Endothelial cell of umbilical vein (primary cell): ENCODE results near the gene INPP5K. TPM values are rescaled to one million over a fixed set of nuclear protein-coding genes. Genes with fewer than 3 reads are reported as not detected.

Experiments used
- BruUV-seq: library from RNA; stranded (reverse); fragments of 400-500 nt; replicated peaks from 2 replicates; lab custom pipeline; 2021; lab: Mats Ljungman, UMichigan
- CTCF ChIA-PET: fragments of 300-600, 350-600 bp; sonication (Branson Sonifier 250); formaldehyde crosslinking; loops from one replicate; lab custom pipeline; 2021; ENCODE audit warnings: antibody characterized with exemption, inconsistent platforms; lab: Charles Lee
- POLR2A ChIA-PET: fragments of 300-600, 350-600 bp; sonication (Branson Sonifier 250); formaldehyde crosslinking; loops from one replicate; lab custom pipeline; 2021; ENCODE audit warnings: antibody characterized with exemption, inconsistent platforms; lab: Charles Lee
- DNase-seq: peaks from one replicate; pipeline ENCODE4 v3.0.0-alpha.2; 2011; ENCODE audit warnings: low read depth, low spot score
- FAIRE-seq: peaks from 2 replicates; lab custom pipeline; 2011; peaks lifted over from hg19 to GRCh38; lab: Jason Lieb, UNC
- H2AFZ ChIP-seq: 2 replicates; pipeline ENCODE4 v1.6.0; 2012; ENCODE audit warnings: low read depth, low read length, control low read depth, inconsistent platforms
- H3K27ac ChIP-seq: 2 replicates; pipeline ENCODE4 v1.5.1; 2011; ENCODE audit warnings: low read depth, mild to moderate bottlenecking, control low read depth, low read length, moderate library complexity; ENCODE audit not compliant: insufficient read depth
- H3K27me3 ChIP-seq, 2 experiments: 2 replicates each; pipeline versions ENCODE4 v1.6.0 to v1.6.1; 2011; ENCODE audit warnings: low read length in 2 of 2, mixed read lengths in 1 of 2; ENCODE audit not compliant: control insufficient read depth in 2 of 2, insufficient read depth in 2 of 2
- H3K36me3 ChIP-seq, 2 experiments: 2 replicates in 1 of 2; 3 replicates in 1 of 2; pipeline ENCODE4 v1.5.1; 2011; ENCODE audit warnings: low read length in 2 of 2, mild to moderate bottlenecking in 1 of 2, moderate library complexity in 1 of 2; ENCODE audit not compliant: control insufficient read depth in 2 of 2, insufficient read depth in 2 of 2; ENCODE audit errors: extremely low read depth in 1 of 2
- H3K4me1 ChIP-seq: 3 replicates; pipeline ENCODE4 v1.5.1; 2011; ENCODE audit warnings: mild to moderate bottlenecking, low read length; ENCODE audit not compliant: control insufficient read depth, insufficient read depth; ENCODE audit errors: extremely low read depth
- H3K4me2 ChIP-seq: 2 replicates; pipeline ENCODE4 v1.6.1; 2011; ENCODE audit warnings: low read length, control low read depth, mixed read lengths; ENCODE audit not compliant: insufficient read depth
- H3K4me3 ChIP-seq, 3 experiments: fragments of 200-600 bp in 1 of 3; sonication (generic), shearing (Covaris generic) in 1 of 3; replicated peaks in 1 of 3; 2 replicates each; pipeline ENCODE4 v1.5.1; 2011 to 2016; ENCODE audit warnings: control low read depth in 3 of 3, low read length in 3 of 3, mild to moderate bottlenecking in 2 of 3, inconsistent platforms in 1 of 3, low read depth in 1 of 3, moderate library complexity in 1 of 3; ENCODE audit not compliant: insufficient read depth in 1 of 3
- H3K79me2 ChIP-seq: 2 replicates; pipeline ENCODE4 v1.6.0; 2012; ENCODE audit warnings: low read length, inconsistent platforms; ENCODE audit not compliant: control insufficient read depth, insufficient read depth
- H3K9ac ChIP-seq: replicated peaks from 2 replicates; pipeline ENCODE3; 2011; ENCODE audit warnings: low read length, control low read depth; ENCODE audit not compliant: insufficient read depth; ENCODE audit errors: extremely low read depth
- H3K9me1 ChIP-seq: replicated peaks from 3 replicates; pipeline ENCODE4 v1.6.0; 2011; ENCODE audit warnings: mild to moderate bottlenecking, low read length; ENCODE audit not compliant: control insufficient read depth, insufficient read depth; ENCODE audit errors: extremely low read depth
- H3K9me3 ChIP-seq: replicated peaks from 2 replicates; pipeline ENCODE4 v1.5.1; 2012; ENCODE audit warnings: low read length, inconsistent platforms; ENCODE audit not compliant: control insufficient read depth, insufficient read depth
- H4K20me1 ChIP-seq: replicated peaks from 2 replicates; pipeline ENCODE3; 2011; ENCODE audit warnings: mild to moderate bottlenecking, low read length; ENCODE audit not compliant: control insufficient read depth, insufficient read depth; ENCODE audit errors: extremely low read depth
- EZH2 ChIP-seq: IDR thresholded peaks from 2 replicates; pipeline ENCODE4 v1.6.1; 2012; ENCODE audit warnings: borderline replicate concordance, low read depth, mild to moderate bottlenecking, moderate library complexity, low read length, inconsistent platforms; ENCODE audit not compliant: severe bottlenecking
- FOS ChIP-seq: IDR thresholded peaks from 2 replicates; pipeline ENCODE4 v1.6.1; 2011; ENCODE audit warnings: mild to moderate bottlenecking, low read length, moderate library complexity, borderline replicate concordance; ENCODE audit not compliant: insufficient read depth
- GATA2 ChIP-seq: IDR thresholded peaks from 2 replicates; pipeline ENCODE4 v1.7.0; 2011; ENCODE audit warnings: low read depth, mild to moderate bottlenecking, moderate library complexity, mixed read lengths, low read length; ENCODE audit not compliant: insufficient read length, insufficient read depth
- JUN ChIP-seq: IDR thresholded peaks from 2 replicates; pipeline ENCODE4 v1.6.1; 2011; ENCODE audit warnings: borderline replicate concordance, low read depth; ENCODE audit not compliant: insufficient read length, insufficient read depth
- MYC ChIP-seq: IDR thresholded peaks from one replicate; pipeline ENCODE4 v1.6.1; 2011; ENCODE audit warnings: mild to moderate bottlenecking, low read depth, low read length
- POLR2A ChIP-seq: IDR thresholded peaks from 2 replicates; pipeline ENCODE4 v1.6.1; 2012; ENCODE audit warnings: low read depth, mild to moderate bottlenecking, control low read depth, low read length
- POLR2AphosphoS5 ChIP-seq: IDR thresholded peaks from 2 replicates; pipeline ENCODE4 v1.6.1; 2012; ENCODE audit warnings: low read depth, mild to moderate bottlenecking, control low read depth, low read length, moderate library complexity; ENCODE audit not compliant: insufficient read depth
- dilution Hi-C: fragments of 300-500 bp; cut with MboI; formaldehyde crosslinking; loops from one replicate; pipeline ENCODE4 v1.15.0; 2019; ENCODE audit warnings: low sequenced_read_pairs; ENCODE audit not compliant: extremely low pct_ligation_motif_present
- intact Hi-C: fragments of 100-400 bp; cut with micrococcal nuclease; formaldehyde crosslinking; loops from one replicate; pipeline ENCODE4 v1.10.0; 2022
- polyA plus RNA-seq, 4 experiments: library from polyadenylated mRNA; depleted of rRNA in 3 of 4; stranded (reverse) in 3 of 4; unstranded in 1 of 4; fragments of >200 nt; gene quantifications; 2 replicates each; pipeline versions ENCODE4 v1.2.1 to v1.2.3, GENCODE V29; 2011 to 2012; ENCODE audit warnings: missing spikeins in 1 of 4
- total RNA-seq: library from RNA; stranded (reverse); gene quantifications from 2 replicates; pipeline ENCODE4 v1.2.3, GENCODE V29; 2021
- TF ChIP-seq, protein P1 (sequence below): IDR thresholded peaks from 2 replicates; pipeline ENCODE4 v1.6.1; 2011; ENCODE audit not compliant: insufficient read depth, insufficient read length
- TF ChIP-seq, protein P2 (sequence below), 2 donors: IDR thresholded peaks; 1 replicate in 1 of 2; 2 replicates in 1 of 2; pipeline ENCODE4 v1.5.1; 2011; ENCODE audit warnings: low read length in 2 of 2, mild to moderate bottlenecking in 2 of 2, moderate library complexity in 2 of 2, control low read depth in 1 of 2, inconsistent platforms in 1 of 2, low read depth in 1 of 2; ENCODE audit not compliant: insufficient read depth in 1 of 2; ENCODE audit errors: extremely low read depth in 1 of 2

Gene INPP5K
- total and polyA plus RNA-seq, 2 donors (not counting 3 experiments of a cell fraction or from before 2014, with no cell fraction given), result 44.2 to 54.1 TPM

DNA sequence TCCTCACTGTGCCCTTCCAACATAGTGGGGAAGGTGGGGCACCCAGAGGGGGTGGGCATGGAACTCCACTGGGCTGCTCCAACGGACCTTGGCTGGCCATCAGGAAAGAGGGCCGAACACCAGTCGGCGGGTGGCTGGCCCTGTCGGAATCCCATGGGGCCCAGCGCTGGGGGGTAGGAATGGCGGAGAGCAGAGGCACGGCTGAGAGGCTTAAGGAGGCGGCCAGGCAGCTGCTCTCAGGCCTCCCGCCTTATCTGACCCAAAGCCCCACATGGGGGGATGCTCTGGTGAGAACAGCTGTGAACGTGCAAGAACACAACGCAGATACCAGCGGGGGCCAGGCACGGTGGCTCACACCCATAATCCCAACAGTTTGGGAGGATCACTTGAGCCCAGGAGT, 19.5 kb downstream of the INPP5K start:
- H3K4me1 ChIP-seq, result peaks cover 22% of the 10 kb centered on the region
- no peaks in the 10 kb centered on the region for H3K27me3 ChIP-seq
- no peak overlapping the region for H3K4me3 ChIP-seq
- no peak overlapping the region for H3K27ac ChIP-seq
- ChIA-PET CTCF (interaction anchor here (2.8 to 3.4 kb wide), 3 partner anchors 8 to 19 kb away, joined by 11 to 18 read pairs (median 17); partner anchors contain the start of gene INPP5K), POLR2A (no interaction called here)
- no peaks in the 10 kb centered on the region for H3K9me1 ChIP-seq
- FAIRE-seq (no peak), DNase-seq (no peak)
- no TSS peak for BruUV-seq
- H3K36me3 ChIP-seq, result peaks cover 3 to 8% of the 10 kb centered on the region in 2 experiments
- no peak overlapping the region for H2AFZ ChIP-seq
- no peaks in the 10 kb centered on the region for H4K20me1 ChIP-seq
- H3K9ac ChIP-seq, result no peak overlapping the region
- no peak for TF ChIP-seq POLR2AphosphoS5
- TF ChIP-seq, protein P1, sequence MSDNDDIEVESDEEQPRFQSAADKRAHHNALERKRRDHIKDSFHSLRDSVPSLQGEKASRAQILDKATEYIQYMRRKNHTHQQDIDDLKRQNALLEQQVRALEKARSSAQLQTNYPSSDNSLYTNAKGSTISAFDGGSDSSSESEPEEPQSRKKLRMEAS, result no peak
- TF ChIP-seq EZH2, result no peak
- no peak for TF ChIP-seq FOS
- no peak for TF ChIP-seq POLR2A
- TF ChIP-seq MYC, result no peak
- H3K4me2 ChIP-seq, result no peak overlapping the region
- H3K79me2 ChIP-seq, result peaks cover 5% of the 10 kb centered on the region
- dilution Hi-C loops, result no loop called here
- intact Hi-C loops, result no loop called here
- H3K9me3 ChIP-seq, result no peaks in the 10 kb centered on the region

DNA sequence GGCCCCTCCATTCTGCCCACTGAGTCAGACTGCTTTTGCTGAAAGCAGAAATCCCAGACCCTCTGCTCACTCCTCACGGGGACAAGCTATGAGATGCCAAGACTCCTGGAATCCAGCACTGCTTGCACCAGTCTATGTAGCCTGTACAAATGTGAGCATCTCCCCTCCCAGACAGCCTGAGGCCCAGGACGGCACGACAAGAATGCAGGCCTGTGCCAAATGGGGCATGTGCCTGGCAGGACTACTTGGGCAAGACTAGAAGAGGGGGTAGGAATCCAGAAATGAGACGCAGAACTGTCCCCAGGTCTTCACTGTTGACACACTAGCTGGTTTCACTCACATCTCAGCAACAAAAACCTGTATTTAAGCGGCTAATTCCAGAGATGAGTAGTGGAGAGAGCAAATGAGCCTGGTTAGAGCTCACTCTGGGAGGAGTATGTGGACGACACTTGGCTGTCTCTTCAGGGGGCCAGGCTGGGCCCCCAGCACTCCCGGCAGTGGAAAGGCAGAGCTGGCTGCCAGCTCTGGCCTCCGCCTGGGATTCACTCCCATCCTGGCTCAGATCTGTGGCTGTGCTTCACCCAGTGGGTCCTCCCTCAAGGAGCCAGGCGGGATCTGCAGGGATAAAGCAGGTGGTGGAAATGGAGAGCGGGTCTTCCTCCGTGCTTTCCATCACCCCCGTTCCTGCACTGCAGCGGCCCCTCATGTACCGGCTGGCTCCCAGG, 21.0 kb downstream of the INPP5K start:
- dilution Hi-C loops, result no loop called here

More for the DNA sequence above, 21.0 kb downstream of the INPP5K start:
- DNase-seq (no peak), FAIRE-seq (no peak)
- intact Hi-C loops, result no loop called here
- Histone ChIP-seq H2AFZ (no peak overlapping the region), H3K4me2 (no peak overlapping the region), H3K4me1 (peaks cover 24% of the 10 kb centered on the region), H3K36me3 (peaks cover 3 to 8% of the 10 kb centered on the region in 2 experiments), H3K9me3 (no peaks in the 10 kb centered on the region), H3K79me2 (peaks cover 12% of the 10 kb centered on the region), H4K20me1 (no peaks in the 10 kb centered on the region), H3K27ac (no peak overlapping the region), H3K27me3 (no peaks in the 10 kb centered on the region), H3K9ac (no peak overlapping the region), H3K4me3 (no peak overlapping the region), H3K9me1 (no peaks in the 10 kb centered on the region)
- ChIA-PET CTCF (interaction anchor here (0.7 to 3.4 kb wide), 4 partner anchors 10 to 130 kb away, joined by 3 to 18 read pairs (median 14); partner anchors contain the start of gene INPP5K), POLR2A (no interaction called here)
- TF ChIP-seq GATA2, result no peak
- no peak for TF ChIP-seq FOS
- no peak for TF ChIP-seq EZH2
- no peak for TF ChIP-seq POLR2A
- no peak for TF ChIP-seq MYC
- TF ChIP-seq POLR2AphosphoS5, result no peak
- TF ChIP-seq, protein P1, result no peak
- TF ChIP-seq, protein P2, sequence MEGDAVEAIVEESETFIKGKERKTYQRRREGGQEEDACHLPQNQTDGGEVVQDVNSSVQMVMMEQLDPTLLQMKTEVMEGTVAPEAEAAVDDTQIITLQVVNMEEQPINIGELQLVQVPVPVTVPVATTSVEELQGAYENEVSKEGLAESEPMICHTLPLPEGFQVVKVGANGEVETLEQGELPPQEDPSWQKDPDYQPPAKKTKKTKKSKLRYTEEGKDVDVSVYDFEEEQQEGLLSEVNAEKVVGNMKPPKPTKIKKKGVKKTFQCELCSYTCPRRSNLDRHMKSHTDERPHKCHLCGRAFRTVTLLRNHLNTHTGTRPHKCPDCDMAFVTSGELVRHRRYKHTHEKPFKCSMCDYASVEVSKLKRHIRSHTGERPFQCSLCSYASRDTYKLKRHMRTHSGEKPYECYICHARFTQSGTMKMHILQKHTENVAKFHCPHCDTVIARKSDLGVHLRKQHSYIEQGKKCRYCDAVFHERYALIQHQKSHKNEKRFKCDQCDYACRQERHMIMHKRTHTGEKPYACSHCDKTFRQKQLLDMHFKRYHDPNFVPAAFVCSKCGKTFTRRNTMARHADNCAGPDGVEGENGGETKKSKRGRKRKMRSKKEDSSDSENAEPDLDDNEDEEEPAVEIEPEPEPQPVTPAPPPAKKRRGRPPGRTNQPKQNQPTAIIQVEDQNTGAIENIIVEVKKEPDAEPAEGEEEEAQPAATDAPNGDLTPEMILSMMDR (IDR thresholded peaks at IDR 0.05; ENCODE audit: extremely low read depth in 1 of 2, insufficient read depth in 1 of 2, low read depth in 1 of 2, low read length in 2 of 2), result no peak
- no peak for TF ChIP-seq JUN
- BruUV-seq, result TSS peak; percentile 10
